GM23338 (cell line): ENCODE data around the gene CABYR. TPM values are rescaled to one million over a fixed set of nuclear protein-coding genes. Genes with fewer than 3 reads are reported as not detected.

ENCODE experiments used
- ATAC-seq: fragments of 200-7000 bp; cut with Tn5 transposase; 3 replicates; pipeline ENCODE4 v1.9.1; 2020
- DNase-seq: peaks from one replicate; pipeline ENCODE4 v3.0.0-alpha.2; 2015; ENCODE audit warnings: low spot score
- H2AFZ ChIP-seq: fragments of 200-600 bp; sonication (generic); 2 replicates; pipeline ENCODE4 v1.8.0; 2016; ENCODE audit warnings: antibody characterized with exemption, mild to moderate bottlenecking, moderate library complexity
- H3F3A ChIP-seq: fragments of 200-600 bp; sonication (generic); replicated peaks from 2 replicates; pipeline ENCODE4 v1.8.0; 2017; ENCODE audit warnings: antibody characterized with exemption, mixed run types, low read depth
- H3K27ac ChIP-seq: fragments of 200-600 bp; sonication (generic); 2 replicates; pipeline ENCODE4 v1.6.1; 2016; ENCODE audit warnings: low read depth
- H3K27me3 ChIP-seq: fragments of 200-600 bp; sonication (generic); 2 replicates; pipeline ENCODE4 v1.8.0; 2016; ENCODE audit warnings: mild to moderate bottlenecking, mixed run types, moderate library complexity; ENCODE audit not compliant: insufficient read depth
- H3K36me3 ChIP-seq: fragments of 200-600 bp; sonication (generic); 2 replicates; pipeline ENCODE4 v1.8.0; 2016; ENCODE audit warnings: mild to moderate bottlenecking; ENCODE audit not compliant: insufficient read depth
- H3K4me1 ChIP-seq: fragments of 200-600 bp; sonication (generic); 2 replicates; pipeline ENCODE4 v1.8.0; 2016; ENCODE audit warnings: mild to moderate bottlenecking, moderate library complexity; ENCODE audit not compliant: insufficient read depth
- H3K4me2 ChIP-seq: fragments of 200-600 bp; sonication (generic); 2 replicates; pipeline ENCODE4 v1.7.1; 2017; ENCODE audit warnings: mixed run types
- H3K4me3 ChIP-seq: fragments of 200-600 bp; sonication (generic); 2 replicates; pipeline ENCODE4 v1.6.1; 2016; ENCODE audit warnings: mixed run types
- H3K79me2 ChIP-seq: fragments of 200-600 bp; sonication (generic); replicated peaks from 2 replicates; pipeline ENCODE4 v1.8.0; 2017; ENCODE audit warnings: mild to moderate bottlenecking; ENCODE audit not compliant: insufficient read depth
- H3K9me2 ChIP-seq: fragments of 200-600 bp; sonication (generic); 2 replicates; pipeline ENCODE4 v1.8.0; 2017; ENCODE audit not compliant: insufficient read depth
- H4K20me1 ChIP-seq: fragments of 200-600 bp; sonication (generic); replicated peaks from 2 replicates; pipeline ENCODE4 v1.8.0; 2017; ENCODE audit warnings: mild to moderate bottlenecking; ENCODE audit not compliant: insufficient read depth
- H3K27ac Mint-ChIP-seq: 2 replicates; pipeline ENCODE4 v1.8.0; 2020; ENCODE audit warnings: inconsistent platforms, mild to moderate bottlenecking, moderate library complexity, mixed read lengths
- H3K27me3 Mint-ChIP-seq: 3 replicates; pipeline ENCODE4 v1.8.0; 2022; ENCODE audit warnings: low read depth, mild to moderate bottlenecking, moderate library complexity, mixed read lengths, inconsistent platforms; ENCODE audit not compliant: insufficient read depth, poor library complexity
- H3K36me3 Mint-ChIP-seq: 3 replicates; pipeline ENCODE4 v1.8.0; 2021; ENCODE audit warnings: low read depth, mild to moderate bottlenecking, inconsistent platforms, moderate library complexity, mixed read lengths
- H3K4me1 Mint-ChIP-seq: 3 replicates; pipeline ENCODE4 v1.8.0; 2020; ENCODE audit warnings: mild to moderate bottlenecking, inconsistent platforms, mixed read lengths
- H3K4me3 Mint-ChIP-seq: 3 replicates; pipeline ENCODE4 v1.8.0; 2021; ENCODE audit warnings: moderate library complexity, mild to moderate bottlenecking, inconsistent platforms, mixed read lengths
- H3K9me3 Mint-ChIP-seq: 3 replicates; pipeline ENCODE4 v1.8.0; 2020; ENCODE audit warnings: moderate library complexity, mild to moderate bottlenecking, inconsistent platforms, mixed read lengths
- EZH2phosphoT487 ChIP-seq: fragments of 200-600 bp; sonication (generic); IDR thresholded peaks from one replicate; pipeline ENCODE4 v1.8.1; 2018; ENCODE audit warnings: antibody characterized with exemption; ENCODE audit not compliant: unreplicated experiment
- JUNB ChIP-seq: IDR thresholded peaks from one replicate; pipeline ENCODE4 v1.6.1; 2016; ENCODE audit warnings: antibody characterized with exemption; ENCODE audit not compliant: unreplicated experiment
- REST ChIP-seq: IDR thresholded peaks from one replicate; pipeline ENCODE4 v1.6.1; 2018; ENCODE audit warnings: antibody characterized with exemption; ENCODE audit not compliant: unreplicated experiment
- ZNF114 ChIP-seq: fragments of 250-450 bp; sonication (Bioruptor Pico); IDR thresholded peaks from 2 replicates; pipeline ENCODE4 v1.5.0; 2020; ENCODE audit warnings: mild to moderate bottlenecking, moderate library complexity
- polyA plus RNA-seq: library from polyadenylated mRNA; unstranded; fragments of >200 nt; fragmentation: Nextera tagmentation; extraction: Ambion mirVana; gene quantifications from 2 replicates; pipeline ENCODE4 v1.2.1, GENCODE V29; 2016
- total RNA-seq: library from RNA; depleted of rRNA; stranded (reverse); fragments of >200 nt; shearing (Covaris generic); gene quantifications from 2 replicates; pipeline ENCODE4 v1.2.3, GENCODE V29; 2014
- TF ChIP-seq, protein P1 (sequence below): fragments of 250-450 bp; sonication (Bioruptor Pico); IDR thresholded peaks from 2 replicates; pipeline ENCODE4 v1.5.0; 2020; ENCODE audit warnings: mild to moderate bottlenecking, moderate library complexity

The CABYR gene
- total and polyA plus RNA-seq, 2 experiments from 2014 or later, result 24.0 to 48.4 TPM

GRCh38 chr18:24198461-24198860 is 59.6 kb downstream of the CABYR start (continued):
- no peak for TF ChIP-seq REST
- TF ChIP-seq, protein P1, sequence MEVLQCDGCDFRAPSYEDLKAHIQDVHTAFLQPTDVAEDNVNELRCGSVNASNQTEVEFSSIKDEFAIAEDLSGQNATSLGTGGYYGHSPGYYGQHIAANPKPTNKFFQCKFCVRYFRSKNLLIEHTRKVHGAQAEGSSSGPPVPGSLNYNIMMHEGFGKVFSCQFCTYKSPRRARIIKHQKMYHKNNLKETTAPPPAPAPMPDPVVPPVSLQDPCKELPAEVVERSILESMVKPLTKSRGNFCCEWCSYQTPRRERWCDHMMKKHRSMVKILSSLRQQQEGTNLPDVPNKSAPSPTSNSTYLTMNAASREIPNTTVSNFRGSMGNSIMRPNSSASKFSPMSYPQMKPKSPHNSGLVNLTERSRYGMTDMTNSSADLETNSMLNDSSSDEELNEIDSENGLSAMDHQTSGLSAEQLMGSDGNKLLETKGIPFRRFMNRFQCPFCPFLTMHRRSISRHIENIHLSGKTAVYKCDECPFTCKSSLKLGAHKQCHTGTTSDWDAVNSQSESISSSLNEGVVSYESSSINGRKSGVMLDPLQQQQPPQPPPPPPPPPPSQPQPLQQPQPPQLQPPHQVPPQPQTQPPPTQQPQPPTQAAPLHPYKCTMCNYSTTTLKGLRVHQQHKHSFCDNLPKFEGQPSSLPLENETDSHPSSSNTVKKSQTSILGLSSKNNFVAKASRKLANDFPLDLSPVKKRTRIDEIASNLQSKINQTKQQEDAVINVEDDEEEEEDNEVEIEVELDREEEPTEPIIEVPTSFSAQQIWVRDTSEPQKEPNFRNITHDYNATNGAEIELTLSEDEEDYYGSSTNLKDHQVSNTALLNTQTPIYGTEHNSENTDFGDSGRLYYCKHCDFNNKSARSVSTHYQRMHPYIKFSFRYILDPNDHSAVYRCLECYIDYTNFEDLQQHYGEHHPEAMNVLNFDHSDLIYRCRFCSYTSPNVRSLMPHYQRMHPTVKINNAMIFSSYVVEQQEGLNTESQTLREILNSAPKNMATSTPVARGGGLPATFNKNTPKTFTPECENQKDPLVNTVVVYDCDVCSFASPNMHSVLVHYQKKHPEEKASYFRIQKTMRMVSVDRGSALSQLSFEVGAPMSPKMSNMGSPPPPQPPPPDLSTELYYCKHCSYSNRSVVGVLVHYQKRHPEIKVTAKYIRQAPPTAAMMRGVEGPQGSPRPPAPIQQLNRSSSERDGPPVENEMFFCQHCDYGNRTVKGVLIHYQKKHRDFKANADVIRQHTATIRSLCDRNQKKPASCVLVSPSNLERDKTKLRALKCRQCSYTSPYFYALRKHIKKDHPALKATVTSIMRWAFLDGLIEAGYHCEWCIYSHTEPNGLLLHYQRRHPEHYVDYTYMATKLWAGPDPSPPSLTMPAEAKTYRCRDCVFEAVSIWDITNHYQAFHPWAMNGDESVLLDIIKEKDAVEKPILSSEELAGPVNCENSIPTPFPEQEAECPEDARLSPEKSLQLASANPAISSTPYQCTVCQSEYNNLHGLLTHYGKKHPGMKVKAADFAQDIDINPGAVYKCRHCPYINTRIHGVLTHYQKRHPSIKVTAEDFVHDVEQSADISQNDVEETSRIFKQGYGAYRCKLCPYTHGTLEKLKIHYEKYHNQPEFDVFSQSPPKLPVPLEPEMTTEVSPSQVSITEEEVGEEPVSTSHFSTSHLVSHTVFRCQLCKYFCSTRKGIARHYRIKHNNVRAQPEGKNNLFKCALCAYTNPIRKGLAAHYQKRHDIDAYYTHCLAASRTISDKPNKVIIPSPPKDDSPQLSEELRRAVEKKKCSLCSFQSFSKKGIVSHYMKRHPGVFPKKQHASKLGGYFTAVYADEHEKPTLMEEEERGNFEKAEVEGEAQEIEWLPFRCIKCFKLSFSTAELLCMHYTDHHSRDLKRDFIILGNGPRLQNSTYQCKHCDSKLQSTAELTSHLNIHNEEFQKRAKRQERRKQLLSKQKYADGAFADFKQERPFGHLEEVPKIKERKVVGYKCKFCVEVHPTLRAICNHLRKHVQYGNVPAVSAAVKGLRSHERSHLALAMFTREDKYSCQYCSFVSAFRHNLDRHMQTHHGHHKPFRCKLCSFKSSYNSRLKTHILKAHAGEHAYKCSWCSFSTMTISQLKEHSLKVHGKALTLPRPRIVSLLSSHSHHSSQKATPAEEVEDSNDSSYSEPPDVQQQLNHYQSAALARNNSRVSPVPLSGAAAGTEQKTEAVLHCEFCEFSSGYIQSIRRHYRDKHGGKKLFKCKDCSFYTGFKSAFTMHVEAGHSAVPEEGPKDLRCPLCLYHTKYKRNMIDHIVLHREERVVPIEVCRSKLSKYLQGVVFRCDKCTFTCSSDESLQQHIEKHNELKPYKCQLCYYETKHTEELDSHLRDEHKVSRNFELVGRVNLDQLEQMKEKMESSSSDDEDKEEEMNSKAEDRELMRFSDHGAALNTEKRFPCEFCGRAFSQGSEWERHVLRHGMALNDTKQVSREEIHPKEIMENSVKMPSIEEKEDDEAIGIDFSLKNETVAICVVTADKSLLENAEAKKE, result no peak

DNA sequence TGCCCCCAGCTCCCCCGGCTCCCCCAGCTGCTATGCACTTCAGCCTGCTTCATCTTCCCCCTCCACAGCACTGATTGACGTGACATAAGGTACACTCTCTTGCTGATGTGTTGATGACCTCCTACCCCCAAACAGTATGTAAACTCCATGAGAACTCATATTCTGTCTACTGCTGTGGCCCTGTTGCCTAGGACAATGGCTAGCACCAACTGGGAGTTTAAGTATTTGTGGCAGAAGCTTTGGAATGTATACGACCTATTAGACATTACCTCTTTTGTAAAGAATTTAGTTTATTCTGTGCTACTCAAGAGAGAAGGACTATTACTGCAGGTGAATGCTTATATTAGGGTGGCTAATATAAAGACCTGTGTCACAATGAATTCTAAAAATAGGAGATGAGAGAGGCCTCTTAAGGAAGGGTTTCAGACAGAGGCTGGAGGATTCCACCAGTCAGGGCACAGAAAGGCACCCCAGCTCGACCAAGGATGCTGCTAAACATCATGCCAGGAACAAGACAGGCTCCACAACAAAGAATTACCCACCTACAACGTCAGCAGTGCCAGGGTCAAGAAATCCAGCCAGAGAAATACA is 60.6 kb downstream of the CABYR start:
- no peaks in the 10 kb centered on the region for H3K4me1 ChIP-seq
- no peaks in the 10 kb centered on the region for H3K27me3 ChIP-seq
- no peaks in the 10 kb centered on the region for H3K9me3 Mint-ChIP-seq
- no peaks in the 10 kb centered on the region for H3K36me3 Mint-ChIP-seq
- H3K4me1 Mint-ChIP-seq, result peaks cover 7% of the 10 kb centered on the region
- H3K27me3 Mint-ChIP-seq, result no peaks in the 10 kb centered on the region
- H3K36me3 ChIP-seq, result no peaks in the 10 kb centered on the region
- no peak overlapping the region for H3K27ac ChIP-seq
- no peak overlapping the region for H3K4me3 ChIP-seq
- H3K9me2 ChIP-seq, result no peaks in the 10 kb centered on the region
- H3K27ac Mint-ChIP-seq, result no peak overlapping the region
- peaks cover 4% of the 10 kb centered on the region; the same call in 1 of the 2 replicates for H4K20me1 ChIP-seq
- DNase-seq (no peak), ATAC-seq (no peak)
- no peak overlapping the region for H2AFZ ChIP-seq
- no peaks in the 10 kb centered on the region for H3K79me2 ChIP-seq
- H3F3A ChIP-seq, result no peaks in the 10 kb centered on the region
- no peak overlapping the region for H3K4me3 Mint-ChIP-seq
- no peak overlapping the region for H3K4me2 ChIP-seq
- TF ChIP-seq ZNF114 (CRISPR knock-in tag), result no peak
- no peak for TF ChIP-seq REST
- TF ChIP-seq JUNB, result no peak
- TF ChIP-seq EZH2phosphoT487, result no peak
